Panc1 (cell line): ENCODE data around the gene FLII. TPM values are rescaled to one million over a fixed set of nuclear protein-coding genes. Genes with fewer than 3 reads are reported as not detected.

Experiments used
- ATAC-seq: fragments of 200-7000 bp; cut with Tn5 transposase; 2 replicates; pipeline ENCODE4 v1.9.1; 2020; ENCODE audit warnings: mild to moderate bottlenecking, moderate library complexity
- BruUV-seq: library from RNA; stranded (reverse); fragments of 400-500 nt; replicated peaks from 2 replicates; lab custom pipeline; 2021; lab: Mats Ljungman, UMichigan
- CTCF ChIA-PET: fragments of 300-600 bp; sonication (Branson Sonifier 250); formaldehyde crosslinking; loops from one replicate; lab custom pipeline; 2022; ENCODE audit warnings: antibody characterized with exemption; lab: Charles Lee
- POLR2A ChIA-PET: fragments of 300-600 bp; sonication (Branson Sonifier 250); formaldehyde crosslinking; loops from one replicate; lab custom pipeline; 2022; ENCODE audit warnings: antibody characterized with exemption; lab: Charles Lee
- DNase-seq: peaks from one replicate; pipeline ENCODE4 v3.0.0-alpha.2; 2010; ENCODE audit warnings: low read depth, low spot score
- H3K27ac ChIP-seq: 2 replicates; pipeline ENCODE4 v1.5.1; 2011; ENCODE audit warnings: mild to moderate bottlenecking, low read length, inconsistent platforms
- H3K27me3 ChIP-seq: fragments of 200-500 bp; sonication (Bioruptor generic); 2 replicates; pipeline ENCODE4 v1.6.0; 2014; ENCODE audit warnings: low read length, inconsistent platforms; ENCODE audit not compliant: control insufficient read depth, insufficient read depth
- H3K36me3 ChIP-seq: fragments of 200-500 bp; sonication (Bioruptor generic); 2 replicates; pipeline ENCODE4 v1.5.1; 2014; ENCODE audit warnings: inconsistent platforms, mild to moderate bottlenecking, low read length, moderate library complexity; ENCODE audit not compliant: control insufficient read depth, insufficient read depth
- H3K4me1 ChIP-seq: 2 replicates; pipeline ENCODE4 v1.5.1; 2011; ENCODE audit warnings: inconsistent platforms, mild to moderate bottlenecking, low read length, moderate library complexity; ENCODE audit not compliant: control insufficient read depth, insufficient read depth
- H3K4me3 ChIP-seq, 2 experiments: 2 replicates each; pipeline ENCODE4 v1.5.1; 2011 to 2012; ENCODE audit warnings: low read depth in 2 of 2, low read length in 2 of 2, mild to moderate bottlenecking in 2 of 2, inconsistent platforms in 1 of 2, moderate library complexity in 1 of 2
- H3K9me3 ChIP-seq: fragments of 200-500 bp; sonication (Bioruptor generic); 2 replicates; pipeline ENCODE4 v1.5.1; 2014; ENCODE audit warnings: low read depth, mild to moderate bottlenecking, inconsistent platforms, low read length, moderate library complexity; ENCODE audit not compliant: control insufficient read depth, insufficient read depth
- CTCF ChIP-seq: fragments of 450-650 bp; IDR thresholded peaks from 2 replicates; pipeline ENCODE4 v1.5.1; 2017; ENCODE audit warnings: mild to moderate bottlenecking
- POLR2AphosphoS5 ChIP-seq: IDR thresholded peaks from 2 replicates; pipeline ENCODE4 v1.6.1; 2012; ENCODE audit warnings: mild to moderate bottlenecking, low read depth, low read length, moderate library complexity
- SIN3A ChIP-seq: IDR thresholded peaks from 2 replicates; pipeline ENCODE4 v1.6.1; 2012; ENCODE audit warnings: low read depth, mild to moderate bottlenecking, low read length, moderate library complexity, borderline replicate concordance; ENCODE audit not compliant: insufficient read depth
- TCF7L2 ChIP-seq: IDR thresholded peaks from 2 replicates; pipeline ENCODE4 v1.6.1; 2011; ENCODE audit warnings: mild to moderate bottlenecking, low read depth, low read length, inconsistent platforms
- in situ Hi-C: cut with HindIII; loops from 2 replicates; pipeline ENCODE4 v1.10.0; 2016; ENCODE audit warnings: low sequenced_read_pairs, low pct_unique_long_range_greater_than_20kb
- intact Hi-C: fragments of 100-400 bp; cut with micrococcal nuclease; formaldehyde crosslinking; loops from one replicate; pipeline ENCODE4 v1.10.0; 2022; ENCODE audit not compliant: unreplicated experiment
- total RNA-seq: library from RNA; stranded (reverse); gene quantifications from one replicate; pipeline ENCODE4 v1.2.1, GENCODE V29; 2021; ENCODE audit not compliant: unreplicated experiment
- TF ChIP-seq, protein P1 (sequence below), 2 experiments: IDR thresholded peaks; 2 replicates each; pipeline ENCODE4 v1.6.1; 2011 to 2012; ENCODE audit warnings: low read depth in 2 of 2, control low read depth in 1 of 2, low read length in 1 of 2, mild to moderate bottlenecking in 1 of 2, moderate library complexity in 1 of 2; ENCODE audit not compliant: insufficient read depth in 1 of 2

Gene FLII
- total RNA-seq, 1 experiment from 2014 or later = 207 TPM

- TF ChIP-seq SIN3A = no peak
- Histone ChIP-seq H3K27me3 (no peaks in the 10 kb centered on the region), H3K4me1 (no peaks in the 10 kb centered on the region), H3K27ac (no peak overlapping the region), H3K36me3 (no peaks in the 10 kb centered on the region), H3K9me3 (no peaks in the 10 kb centered on the region), H3K4me3 (no peak overlapping the region)
- CTCF ChIA-PET = no interaction called here
- no peak for ATAC-seq
- in situ Hi-C loops = no loop called here
- intact Hi-C loops = no loop called here
- no peak for DNase-seq
- no TSS peak for BruUV-seq
- POLR2A ChIA-PET = no interaction called here
Observed at GRCh38 chr17:18238299-18238698, 20.2 kb downstream of the FLII start.

- DNase-seq (no peak), ATAC-seq (no peak)
- Histone ChIP-seq H3K36me3 (no peaks in the 10 kb centered on the region), H3K27ac (no peak overlapping the region), H3K9me3 (no peaks in the 10 kb centered on the region), H3K4me3 (no peak overlapping the region), H3K27me3 (no peaks in the 10 kb centered on the region), H3K4me1 (no peaks in the 10 kb centered on the region)
- in situ Hi-C loops (no loop called here), intact Hi-C loops (no loop called here)
- BruUV-seq = no TSS peak
- ChIA-PET POLR2A (no interaction called here), CTCF (no interaction called here)
- TF ChIP-seq POLR2AphosphoS5 = no peak
- no peak for TF ChIP-seq TCF7L2
- no peak for TF ChIP-seq SIN3A
- no peak for TF ChIP-seq CTCF
- TF ChIP-seq, protein P1, sequence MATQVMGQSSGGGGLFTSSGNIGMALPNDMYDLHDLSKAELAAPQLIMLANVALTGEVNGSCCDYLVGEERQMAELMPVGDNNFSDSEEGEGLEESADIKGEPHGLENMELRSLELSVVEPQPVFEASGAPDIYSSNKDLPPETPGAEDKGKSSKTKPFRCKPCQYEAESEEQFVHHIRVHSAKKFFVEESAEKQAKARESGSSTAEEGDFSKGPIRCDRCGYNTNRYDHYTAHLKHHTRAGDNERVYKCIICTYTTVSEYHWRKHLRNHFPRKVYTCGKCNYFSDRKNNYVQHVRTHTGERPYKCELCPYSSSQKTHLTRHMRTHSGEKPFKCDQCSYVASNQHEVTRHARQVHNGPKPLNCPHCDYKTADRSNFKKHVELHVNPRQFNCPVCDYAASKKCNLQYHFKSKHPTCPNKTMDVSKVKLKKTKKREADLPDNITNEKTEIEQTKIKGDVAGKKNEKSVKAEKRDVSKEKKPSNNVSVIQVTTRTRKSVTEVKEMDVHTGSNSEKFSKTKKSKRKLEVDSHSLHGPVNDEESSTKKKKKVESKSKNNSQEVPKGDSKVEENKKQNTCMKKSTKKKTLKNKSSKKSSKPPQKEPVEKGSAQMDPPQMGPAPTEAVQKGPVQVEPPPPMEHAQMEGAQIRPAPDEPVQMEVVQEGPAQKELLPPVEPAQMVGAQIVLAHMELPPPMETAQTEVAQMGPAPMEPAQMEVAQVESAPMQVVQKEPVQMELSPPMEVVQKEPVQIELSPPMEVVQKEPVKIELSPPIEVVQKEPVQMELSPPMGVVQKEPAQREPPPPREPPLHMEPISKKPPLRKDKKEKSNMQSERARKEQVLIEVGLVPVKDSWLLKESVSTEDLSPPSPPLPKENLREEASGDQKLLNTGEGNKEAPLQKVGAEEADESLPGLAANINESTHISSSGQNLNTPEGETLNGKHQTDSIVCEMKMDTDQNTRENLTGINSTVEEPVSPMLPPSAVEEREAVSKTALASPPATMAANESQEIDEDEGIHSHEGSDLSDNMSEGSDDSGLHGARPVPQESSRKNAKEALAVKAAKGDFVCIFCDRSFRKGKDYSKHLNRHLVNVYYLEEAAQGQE (IDR thresholded peaks at IDR 0.05; ENCODE audit: insufficient read depth in 1 of 2, low read depth in 2 of 2, low read length in 1 of 2) = no peak
Observed at GRCh38 chr17:18237461-18237860, 21.1 kb downstream of the FLII start.

GRCh38 chr17:18236494-18236893 is 22.0 kb downstream of the FLII start:
- H3K27me3 ChIP-seq = no peaks in the 10 kb centered on the region
- CTCF ChIA-PET = no interaction called here
- POLR2A ChIA-PET = no interaction called here
- H3K27ac ChIP-seq = no peak overlapping the region
- no peaks in the 10 kb centered on the region for H3K36me3 ChIP-seq
- no peaks in the 10 kb centered on the region for H3K9me3 ChIP-seq
- ATAC-seq (no peak), DNase-seq (no peak)
- no TSS peak for BruUV-seq
- in situ Hi-C loops = no loop called here
- intact Hi-C loops = no loop called here
- TF ChIP-seq TCF7L2 (no peak), SIN3A (no peak), POLR2AphosphoS5 (no peak)
- TF ChIP-seq, protein P1 (IDR thresholded peaks at IDR 0.05; ENCODE audit: insufficient read depth in 1 of 2, low read depth in 2 of 2, low read length in 1 of 2) = no peak
- H3K4me1 ChIP-seq = no peaks in the 10 kb centered on the region
- H3K4me3 ChIP-seq = no peak overlapping the region
